ENCODE measurements around the gene DEAF1. TPM values are rescaled to one million over a fixed set of nuclear protein-coding genes. Genes with fewer than 3 reads are reported as not detected.

Gene DEAF1, protein sequence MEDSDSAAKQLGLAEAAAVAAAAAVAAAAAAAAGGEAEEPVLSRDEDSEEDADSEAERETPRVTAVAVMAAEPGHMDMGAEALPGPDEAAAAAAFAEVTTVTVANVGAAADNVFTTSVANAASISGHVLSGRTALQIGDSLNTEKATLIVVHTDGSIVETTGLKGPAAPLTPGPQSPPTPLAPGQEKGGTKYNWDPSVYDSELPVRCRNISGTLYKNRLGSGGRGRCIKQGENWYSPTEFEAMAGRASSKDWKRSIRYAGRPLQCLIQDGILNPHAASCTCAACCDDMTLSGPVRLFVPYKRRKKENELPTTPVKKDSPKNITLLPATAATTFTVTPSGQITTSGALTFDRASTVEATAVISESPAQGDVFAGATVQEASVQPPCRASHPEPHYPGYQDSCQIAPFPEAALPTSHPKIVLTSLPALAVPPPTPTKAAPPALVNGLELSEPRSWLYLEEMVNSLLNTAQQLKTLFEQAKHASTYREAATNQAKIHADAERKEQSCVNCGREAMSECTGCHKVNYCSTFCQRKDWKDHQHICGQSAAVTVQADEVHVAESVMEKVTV
- total RNA-seq, result 10 to 100 TPM; 39.3 to 53.7 TPM

DNA sequence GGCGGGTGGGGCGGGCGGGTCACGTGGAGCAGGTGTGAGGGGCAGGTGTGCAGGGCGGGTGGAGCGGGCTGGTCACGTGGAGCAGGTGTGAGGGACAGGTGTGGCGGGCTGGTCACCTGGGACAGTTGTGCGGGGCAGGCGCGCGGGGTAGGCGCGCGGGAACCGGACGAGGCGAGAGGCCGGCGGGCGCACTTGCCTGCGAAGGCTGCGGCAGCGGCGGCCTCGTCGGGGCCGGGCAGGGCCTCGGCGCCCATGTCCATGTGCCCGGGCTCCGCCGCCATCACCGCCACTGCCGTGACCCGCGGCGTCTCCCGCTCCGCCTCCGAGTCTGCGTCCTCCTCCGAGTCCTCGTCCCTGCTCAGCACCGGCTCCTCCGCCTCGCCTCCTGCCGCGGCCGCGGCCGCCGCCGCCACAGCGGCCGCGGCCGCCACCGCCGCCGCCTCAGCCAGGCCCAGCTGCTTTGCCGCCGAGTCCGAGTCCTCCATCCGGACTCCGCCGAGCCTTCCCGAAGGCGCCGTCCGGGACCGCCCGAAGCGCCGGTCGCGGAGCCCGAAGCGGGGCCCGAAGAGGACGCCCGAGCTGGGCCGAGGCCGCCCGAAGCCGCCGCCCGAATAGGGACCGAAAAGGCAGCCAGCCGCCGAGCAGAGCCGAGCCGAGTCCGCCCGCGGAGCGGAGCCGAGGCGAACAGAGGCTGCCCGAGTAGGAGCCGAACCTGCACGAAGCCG lies at the start of gene DEAF1:
TSS of gene DEAF1 (minus strand) at position 660 of the 725 bp plus-strand sequence. CDS start at position 485, 175 bp downstream.

DNA sequence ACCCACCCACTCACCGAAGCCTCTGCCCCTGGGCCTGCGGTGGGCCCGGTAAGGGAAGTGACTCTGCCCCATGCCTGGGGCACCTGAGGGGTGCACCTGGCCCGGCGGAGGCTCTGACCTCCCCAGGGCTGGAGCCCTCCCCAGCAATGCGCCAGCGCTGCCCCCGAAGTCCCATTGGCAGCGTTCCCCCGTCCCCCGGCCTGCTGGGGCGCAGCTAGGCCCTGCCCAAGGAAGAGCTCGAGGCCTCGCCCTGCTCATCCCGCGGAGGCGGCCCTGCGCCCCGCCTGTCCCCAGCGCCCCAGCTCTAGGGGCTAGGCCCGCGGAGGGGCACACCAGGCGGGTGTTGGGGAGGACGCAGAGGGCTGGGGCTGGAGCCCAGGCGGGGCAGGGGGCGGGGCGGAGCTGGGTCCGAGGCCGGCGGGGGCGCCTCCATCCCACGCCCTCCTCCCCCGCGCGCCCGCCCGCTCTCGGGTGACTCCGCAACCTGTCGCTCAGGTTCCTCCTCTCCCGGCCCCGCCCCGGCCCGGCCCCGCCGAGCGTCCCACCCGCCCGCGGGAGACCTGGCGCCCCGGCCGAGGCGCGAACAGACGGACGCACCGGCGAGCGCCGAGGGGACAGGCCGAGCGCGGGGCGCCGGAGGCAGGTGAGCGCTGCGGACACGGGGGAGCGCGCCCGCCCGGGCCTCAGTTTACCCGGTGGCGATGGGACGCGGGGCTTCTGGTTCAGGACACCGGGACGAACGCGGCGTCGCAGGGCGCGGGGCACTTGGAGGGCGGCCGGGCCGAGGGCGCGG lies 10.8 kb upstream of the DEAF1 start, which contains the start of gene EPS8L2:
TSS of gene EPS8L2 (plus strand) at position 586 of the 793 bp plus-strand sequence. CDS start 3,177 bp downstream, outside the sequence.

DNA sequence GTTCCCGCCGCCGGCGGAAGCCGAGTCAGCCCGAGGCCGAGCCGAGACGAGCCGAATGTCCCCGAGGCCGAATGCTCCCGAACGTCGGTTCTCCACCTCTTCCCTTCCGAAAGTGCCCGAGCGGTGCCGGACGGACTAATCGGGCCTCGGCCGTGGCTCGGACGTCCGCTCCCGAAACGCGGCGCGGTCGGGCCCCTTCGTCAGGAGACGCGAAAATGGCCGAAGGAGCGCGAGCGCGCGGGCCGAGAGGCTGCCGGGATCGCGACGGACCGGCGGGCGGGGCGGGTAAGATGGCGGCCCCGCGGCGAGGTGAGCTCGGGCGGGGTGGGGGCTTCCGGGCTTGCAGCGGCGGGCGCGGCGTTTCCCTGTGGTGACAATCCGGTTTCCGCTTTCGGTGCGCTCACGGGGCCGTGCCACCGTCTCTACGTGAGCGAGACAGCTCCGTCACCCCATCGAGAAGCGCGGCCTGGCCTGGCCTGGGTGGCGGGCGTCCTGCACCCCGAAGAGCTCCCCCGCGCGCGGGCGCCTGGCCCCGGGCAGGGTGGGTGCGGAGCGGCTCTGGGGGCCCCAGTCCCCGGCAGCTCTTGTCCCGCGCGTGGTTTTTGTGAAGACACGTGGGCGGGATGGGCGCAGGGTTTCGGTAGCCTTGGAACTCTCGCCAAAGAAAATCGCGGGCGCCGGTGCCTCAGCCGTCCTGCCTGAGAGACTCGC lies 671 bp upstream of the DEAF1 start, which contains the start of gene TMEM80:
TSS of gene TMEM80 (plus strand) at position 279 of the 711 bp plus-strand sequence. CDS start at position 291, 12 bp downstream.

DNA sequence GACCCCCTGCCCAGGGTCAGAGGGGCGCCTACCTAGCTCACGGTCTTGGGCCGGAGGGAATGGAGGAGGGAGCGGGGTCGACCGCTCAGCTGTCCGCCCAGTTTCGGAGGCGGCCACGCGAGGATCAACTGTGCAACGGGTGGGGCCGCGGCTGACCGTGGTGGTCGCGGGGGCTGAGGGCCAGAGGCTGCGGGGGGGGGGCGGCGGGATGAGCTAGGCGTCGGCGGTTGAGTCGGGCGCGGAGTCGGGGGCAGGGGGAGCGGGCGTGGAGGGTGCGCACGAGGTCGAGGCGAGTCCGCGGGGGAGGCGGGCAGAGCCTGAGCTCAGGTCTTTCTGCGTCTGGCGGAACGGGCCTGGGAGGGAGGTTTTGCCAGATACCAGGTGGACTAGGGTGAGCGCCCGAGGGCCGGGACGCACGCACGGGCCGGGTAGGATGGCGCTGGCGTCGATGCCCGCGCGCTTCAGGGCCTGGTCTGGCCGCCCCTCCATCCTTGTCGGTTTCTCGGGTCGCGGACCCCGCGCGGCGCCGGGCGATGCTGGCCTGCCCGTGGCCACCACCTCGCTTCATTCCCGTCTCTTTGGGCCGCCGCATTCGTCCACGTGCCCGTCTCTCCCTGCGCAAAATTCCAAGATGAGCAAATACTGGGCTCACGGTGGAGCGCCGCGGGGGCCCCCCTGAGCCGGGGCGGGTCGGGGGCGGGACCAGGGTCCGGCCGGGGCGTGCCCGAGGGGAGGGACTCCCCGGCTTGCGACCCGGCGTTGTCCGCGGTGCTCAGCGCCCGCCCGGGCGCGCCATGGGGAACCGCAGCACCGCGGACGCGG lies 58.3 kb downstream of the DEAF1 start, which contains the start of gene DRD4:
TSS of gene DRD4 (plus strand) at position 759 of the 822 bp plus-strand sequence. CDS start at position 795, 36 bp downstream.

DNA sequence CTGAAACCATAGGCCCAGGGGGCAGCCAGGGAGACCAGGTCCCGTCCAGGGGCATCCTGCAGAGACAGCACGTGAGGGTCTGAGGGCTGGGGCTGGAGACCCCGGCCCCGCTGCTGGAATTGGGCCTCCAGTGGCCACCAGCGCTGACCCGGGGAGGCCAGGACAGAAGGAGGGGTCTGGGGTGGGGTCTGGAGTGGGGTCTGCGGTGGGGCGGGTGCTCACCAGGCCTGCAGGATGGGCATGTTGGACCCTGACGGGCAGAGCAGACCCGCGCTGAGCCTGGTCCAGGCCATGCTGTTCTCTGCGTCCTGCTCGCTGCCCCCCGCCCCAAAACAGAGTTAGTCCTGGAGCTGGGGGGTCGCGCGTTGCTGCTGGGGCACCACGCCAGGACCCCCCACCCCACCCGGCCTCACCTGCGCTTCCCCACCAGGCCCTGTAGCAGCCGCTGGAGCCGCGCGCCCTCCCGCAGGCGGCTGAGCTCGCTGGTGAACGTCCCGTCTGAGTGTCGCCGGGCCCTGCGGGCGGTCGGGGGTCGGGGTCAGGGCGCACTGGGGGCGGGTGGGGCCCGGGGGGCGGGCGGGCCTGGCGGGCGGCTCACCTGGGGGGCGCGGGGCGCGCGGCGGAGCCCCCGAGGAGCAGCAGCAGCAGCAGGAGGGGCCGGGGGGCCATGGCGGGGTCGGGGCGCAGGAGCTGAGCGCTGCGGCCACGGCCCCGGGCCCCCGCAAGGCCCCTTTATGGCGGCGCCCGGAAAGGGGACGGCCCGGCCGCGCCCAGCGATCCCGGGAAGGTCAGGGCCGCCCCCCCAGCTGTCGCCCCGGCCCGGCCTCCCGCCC lies 68.3 kb downstream of the DEAF1 start, which contains the start of gene SCT:
TSS of gene SCT (minus strand) at position 707 of the 833 bp plus-strand sequence. CDS start at position 669, 38 bp downstream.

DNA sequence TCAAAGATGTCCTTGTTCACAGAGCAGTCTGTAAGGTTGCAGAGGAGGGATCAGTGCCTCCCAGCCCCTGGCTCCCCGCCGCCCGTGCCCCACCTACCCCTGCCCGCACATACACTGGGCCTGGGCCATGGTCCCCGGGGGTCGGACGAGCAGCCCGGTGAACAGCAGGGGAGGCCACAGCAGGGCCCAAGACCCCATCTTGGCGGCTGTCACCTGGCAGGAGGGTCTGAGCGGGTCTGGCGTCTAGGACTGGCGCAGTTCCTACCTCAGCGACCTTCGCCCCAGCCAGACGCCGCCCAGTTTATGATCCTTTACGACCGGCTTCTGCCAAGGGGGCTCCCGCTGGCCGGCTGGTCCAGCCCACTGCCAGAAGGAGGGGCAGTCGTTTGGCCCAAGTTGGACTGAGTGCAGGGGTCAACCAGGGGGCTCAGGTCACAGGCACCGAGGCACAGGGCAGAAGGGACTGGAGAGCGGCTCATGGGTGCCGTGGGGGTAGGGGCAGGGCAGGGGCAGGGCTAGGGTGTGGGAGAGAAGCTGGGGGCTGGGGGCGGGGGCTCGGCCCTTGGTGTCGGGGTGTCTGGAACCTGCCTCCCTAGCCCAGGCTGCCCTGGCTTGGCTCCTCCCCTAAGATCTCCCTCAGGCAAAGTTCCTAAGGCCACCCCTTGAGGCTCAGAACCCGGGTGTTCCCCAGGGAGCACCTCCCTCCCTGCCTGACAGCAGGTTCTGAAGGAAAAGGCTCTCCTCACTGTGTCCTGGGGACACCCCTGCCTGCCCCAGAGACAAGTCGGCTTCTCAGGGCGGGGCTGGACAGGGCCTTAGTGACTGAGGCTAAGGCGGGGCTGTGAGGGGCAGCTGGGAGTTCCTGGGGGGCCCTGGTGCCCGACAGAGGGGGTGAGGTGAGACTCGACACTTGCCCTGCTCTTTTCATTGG lies 70.1 kb downstream of the DEAF1 start, which contains the start of gene CDHR5:
TSS of gene CDHR5 (minus strand) at position 251 of the 931 bp plus-strand sequence. CDS start at position 198, 53 bp downstream.

DNA sequence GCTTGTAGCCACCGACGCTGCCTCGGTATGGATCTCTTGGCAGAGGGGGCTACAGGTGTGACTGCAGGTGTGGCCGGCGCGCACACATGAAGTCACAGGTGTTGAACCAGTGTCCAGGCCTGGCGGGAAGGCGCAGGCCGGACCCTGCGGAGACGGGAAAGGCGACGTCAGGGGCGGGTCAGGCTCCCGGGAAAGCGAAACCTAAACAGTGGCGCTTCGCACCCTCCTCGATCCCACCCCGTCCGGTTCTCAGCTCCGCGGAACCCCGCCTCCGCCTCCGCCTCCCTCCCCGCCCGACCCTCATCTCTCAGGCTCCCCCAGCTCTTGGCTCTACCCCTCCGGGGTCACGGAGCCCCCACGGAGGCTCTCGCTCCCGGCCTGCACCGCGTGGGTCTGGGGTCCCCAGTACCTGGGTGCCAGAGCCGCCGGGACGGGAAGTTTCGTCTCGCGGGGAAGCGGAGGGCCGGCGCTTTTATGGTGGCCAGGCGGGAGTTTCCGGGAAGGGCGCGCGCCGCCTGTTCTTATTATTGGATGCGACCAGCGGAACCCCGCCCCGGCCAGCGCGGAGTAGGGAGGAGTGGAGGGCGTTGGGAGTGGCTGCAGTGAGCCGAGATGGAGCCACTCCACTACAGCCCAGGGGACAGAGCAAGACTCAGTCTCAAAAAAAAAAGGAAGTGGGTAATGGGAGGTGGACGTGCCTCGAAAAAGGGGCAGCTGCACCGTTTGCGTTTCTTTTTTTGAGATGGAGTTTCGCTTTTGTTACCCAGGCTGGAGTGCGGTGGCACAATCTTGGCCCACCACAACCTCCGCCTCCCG lies 79.3 kb downstream of the DEAF1 start, which contains the start of gene IRF7:
TSS of gene IRF7 (minus strand) at position 447 of the 816 bp plus-strand sequence. CDS start 586 bp downstream, outside the sequence.

Other genes starting within 250 kb of the DEAF1 start
- 10 to 100 TPM; 38.9 to 44.0 TPM for gene PTDSS2, start 244.9 kb downstream of the DEAF1 start, total RNA-seq
- gene RNH1, start 188.0 kb downstream of the DEAF1 start, total RNA-seq, result 100 to 1,000 TPM; 203 to 262 TPM
- 10 to 100 TPM; 29.6 to 64.6 TPM for gene HRAS, start 159.6 kb downstream of the DEAF1 start, total RNA-seq
- under 1 TPM; under 0.01 to 0.33 TPM for gene LRRC56, start 157.7 kb downstream of the DEAF1 start, total RNA-seq
- gene LMNTD2, start 134.5 kb downstream of the DEAF1 start, total RNA-seq, result 1 to 10 TPM in 1 of 2 donors, under 1 TPM in 1; 0.67 to 1.4 TPM
- gene RASSF7, start 134.3 kb downstream of the DEAF1 start, total RNA-seq, result 1 to 10 TPM; 2.1 to 7.3 TPM
- 10 to 100 TPM; 21.7 to 32.3 TPM for gene PHRF1, start 118.8 kb downstream of the DEAF1 start, total RNA-seq
- 100 to 1,000 TPM; 148 to 177 TPM for gene IRF7, start 79.3 kb downstream of the DEAF1 start, total RNA-seq
- gene CDHR5, start 70.3 kb downstream of the DEAF1 start, total RNA-seq, result not detected
- gene SCT, start 68.0 kb downstream of the DEAF1 start, total RNA-seq, result not detected
- not detected for gene DRD4, start 58.0 kb downstream of the DEAF1 start, total RNA-seq
- 10 to 100 TPM in 1 of 2 donors, 1 to 10 TPM in 1; 7.0 to 15.1 TPM for gene TMEM80, start 594 bp upstream of the DEAF1 start, total RNA-seq
- 10 to 100 TPM; 26.3 to 30.6 TPM for gene EPS8L2, start 11.0 kb upstream of the DEAF1 start, total RNA-seq
- 100 to 1,000 TPM; 249 to 377 TPM for gene TALDO1, start 52.2 kb upstream of the DEAF1 start, total RNA-seq
- gene GATD1, start 82.3 kb upstream of the DEAF1 start, total RNA-seq, result 10 to 100 TPM; 34.0 to 42.0 TPM
- gene CEND1, start 94.9 kb upstream of the DEAF1 start, total RNA-seq, result not detected
- gene SLC25A22, start 103.1 kb upstream of the DEAF1 start, total RNA-seq, result 10 to 100 TPM in 1 of 2 donors, 1 to 10 TPM in 1; 8.6 to 24.3 TPM
- 1 to 10 TPM; 5.9 to 7.3 TPM for gene PIDD1, start 110.0 kb upstream of the DEAF1 start, total RNA-seq
- 100 to 1,000 TPM; 243 to 415 TPM for gene RPLP2, start 114.7 kb upstream of the DEAF1 start, total RNA-seq
- gene PNPLA2, start 123.7 kb upstream of the DEAF1 start, total RNA-seq, result 10 to 100 TPM; 20.0 to 21.0 TPM
- under 1 TPM in 1 of 2 donors, not detected in 1; 0.67 TPM for gene CRACR2B, start 132.7 kb upstream of the DEAF1 start, total RNA-seq
- gene CD151, start 137.7 kb upstream of the DEAF1 start, total RNA-seq, result 100 to 1,000 TPM; 125 to 137 TPM
- gene POLR2L, start 147.3 kb upstream of the DEAF1 start, total RNA-seq, result 100 to 1,000 TPM in 1 of 2 donors, 10 to 100 TPM in 1; 76.7 to 109 TPM
- gene TSPAN4, start 147.6 kb upstream of the DEAF1 start, total RNA-seq, result 100 to 1,000 TPM; 119 to 179 TPM
- gene CHID1, start 215.6 kb upstream of the DEAF1 start, total RNA-seq, result 10 to 100 TPM; 20.6 to 39.3 TPM
- 10 to 100 TPM; 31.3 to 37.2 TPM for gene AP2A2, start 230.6 kb upstream of the DEAF1 start, total RNA-seq

All from melanocyte of skin (primary cell).